GM18520 (cell line): ENCODE data around the gene CAPN5.

ENCODE experiments used
- ATAC-seq: cut with Tn5 transposase; IDR thresholded peaks from one replicate; pipeline ENCODE4 v1.9.1; 2021; ENCODE audit not compliant: unreplicated experiment

CAPN5 gene

GRCh38 chr11:77114089-77114463 is 47.3 kb downstream of the CAPN5 start:
- no peak for ATAC-seq

GRCh38 chr11:77115181-77115611 is 48.4 kb downstream of the CAPN5 start:
- ATAC-seq: no peak

- no peak for ATAC-seq
Measured at GRCh38 chr11:77115956-77116355, 49.2 kb downstream of the CAPN5 start.

GRCh38 chr11:77117492-77117891 is 50.7 kb downstream of the CAPN5 start:
- ATAC-seq: no peak

DNA sequence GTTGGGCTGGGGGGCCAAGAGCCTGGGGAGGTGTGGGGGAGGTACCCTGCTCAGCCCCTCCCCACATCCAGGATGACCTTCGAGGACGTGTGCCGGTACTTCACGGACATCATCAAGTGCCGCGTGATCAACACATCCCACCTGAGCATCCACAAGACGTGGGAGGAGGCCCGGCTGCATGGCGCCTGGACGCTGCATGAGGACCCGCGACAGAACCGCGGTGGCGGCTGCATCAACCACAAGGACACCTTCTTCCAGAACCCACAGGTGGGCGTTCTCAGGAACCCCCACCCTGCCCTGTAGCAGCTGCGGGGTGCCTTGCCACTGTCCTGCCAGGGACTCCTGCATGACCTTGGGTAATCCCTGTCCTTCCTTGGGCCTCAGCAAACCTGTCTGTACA is 51.3 kb downstream of the CAPN5 start:
- no peak for ATAC-seq

DNA sequence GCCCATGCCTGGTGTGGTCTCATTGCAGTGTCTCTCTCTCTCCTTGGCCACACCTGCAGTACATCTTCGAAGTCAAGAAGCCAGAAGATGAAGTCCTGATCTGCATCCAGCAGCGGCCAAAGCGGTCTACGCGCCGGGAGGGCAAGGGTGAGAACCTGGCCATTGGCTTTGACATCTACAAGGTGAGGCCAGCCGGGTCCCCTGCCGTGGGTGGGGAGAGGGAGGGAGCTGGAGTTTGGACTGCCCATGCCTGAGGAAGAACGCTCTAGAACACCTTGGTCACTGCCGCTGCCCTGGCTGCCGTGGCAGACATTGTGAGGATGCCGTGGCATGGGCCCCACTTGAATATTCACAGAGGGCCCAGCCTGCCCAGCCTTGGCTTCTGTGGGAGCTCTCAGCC is 52.2 kb downstream of the CAPN5 start:
- no peak for ATAC-seq

DNA sequence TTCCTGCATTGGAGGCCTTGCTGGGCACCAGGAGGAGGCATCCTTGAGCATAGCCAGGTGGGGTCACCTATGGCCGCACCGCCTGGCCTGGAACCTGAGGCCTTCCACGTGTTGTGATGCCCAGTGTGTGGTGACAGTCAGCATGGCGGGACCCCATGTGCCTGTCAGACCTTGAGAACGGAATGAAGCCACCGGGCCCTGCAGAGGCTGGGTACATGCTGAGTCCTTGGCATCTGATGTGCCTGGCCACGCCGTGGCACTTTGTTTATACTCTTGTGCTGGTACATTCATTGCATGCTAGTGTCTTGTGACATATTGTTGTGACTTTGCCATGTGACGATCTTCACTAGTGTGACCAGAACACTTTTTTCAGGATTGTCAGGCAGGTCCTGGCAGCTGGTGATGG is 52.8 kb downstream of the CAPN5 start:
- no peak for ATAC-seq

- no peak for ATAC-seq
Measured at GRCh38 chr11:77120571-77120970, 53.8 kb downstream of the CAPN5 start.

GRCh38 chr11:77121096-77121640 is 54.4 kb downstream of the CAPN5 start:
- ATAC-seq: no peak

DNA sequence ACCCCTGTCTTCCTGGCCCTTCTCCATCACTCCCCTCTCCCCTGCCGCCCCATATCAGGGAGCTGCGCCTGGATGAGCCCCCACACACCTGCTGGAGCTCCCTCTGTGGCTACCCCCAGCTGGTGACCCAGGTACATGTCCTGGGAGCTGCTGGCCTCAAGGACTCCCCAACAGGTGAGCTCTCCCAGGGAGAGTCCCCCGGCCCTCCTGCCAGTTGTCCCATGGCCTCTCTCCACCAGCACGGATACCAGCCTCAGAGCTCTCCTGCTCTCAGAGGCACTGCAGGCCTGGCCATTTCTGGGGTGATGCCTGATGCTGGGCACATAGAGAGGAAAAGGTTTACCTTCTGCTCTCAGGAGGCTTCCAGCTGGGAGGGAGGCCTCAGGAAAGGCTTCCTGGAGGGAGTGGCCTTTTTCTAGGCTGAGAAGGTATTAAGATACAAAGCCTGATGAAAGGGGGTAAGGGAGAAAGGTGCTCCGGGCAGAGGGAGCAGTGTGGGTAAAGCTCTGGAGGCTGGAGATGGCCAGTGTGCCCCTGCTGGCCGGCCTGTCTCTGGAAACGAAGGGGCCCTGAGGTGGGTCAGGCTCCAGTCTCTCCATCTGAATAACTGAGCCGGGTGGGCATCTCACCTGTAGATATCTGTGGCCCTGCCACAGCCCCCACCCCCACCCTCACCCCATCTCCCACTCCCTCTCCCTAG is 55.3 kb downstream of the CAPN5 start:
- ATAC-seq: no peak

DNA sequence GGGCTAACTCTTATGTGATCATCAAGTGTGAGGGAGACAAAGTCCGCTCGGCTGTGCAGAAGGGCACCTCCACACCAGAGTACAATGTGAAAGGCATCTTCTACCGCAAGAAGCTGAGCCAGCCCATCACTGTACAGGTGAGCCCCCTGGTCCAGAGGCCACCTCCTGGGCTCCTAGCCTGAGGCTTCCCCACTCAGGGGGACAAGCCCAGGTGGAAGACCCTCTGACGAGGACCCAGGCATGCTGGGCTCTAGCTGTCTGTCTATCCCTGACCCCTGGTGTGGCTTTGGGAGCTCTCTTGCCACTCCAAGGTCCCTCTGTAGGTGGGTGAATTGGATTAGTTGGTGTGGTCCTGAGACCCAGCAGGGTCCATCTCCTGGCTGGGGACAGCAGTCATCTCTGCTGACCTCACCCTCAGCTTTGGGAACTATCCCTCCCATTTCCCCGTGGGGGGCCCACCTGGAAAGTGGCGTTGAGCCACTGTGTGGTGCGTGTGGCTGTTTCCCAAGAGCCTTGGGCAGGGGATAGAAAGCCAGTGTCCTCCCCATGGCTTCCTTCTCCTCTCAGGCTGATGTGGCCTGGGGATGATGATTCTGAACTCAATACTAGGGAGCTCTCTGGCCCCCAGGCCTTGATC is 55.9 kb downstream of the CAPN5 start:
- no peak for ATAC-seq

DNA sequence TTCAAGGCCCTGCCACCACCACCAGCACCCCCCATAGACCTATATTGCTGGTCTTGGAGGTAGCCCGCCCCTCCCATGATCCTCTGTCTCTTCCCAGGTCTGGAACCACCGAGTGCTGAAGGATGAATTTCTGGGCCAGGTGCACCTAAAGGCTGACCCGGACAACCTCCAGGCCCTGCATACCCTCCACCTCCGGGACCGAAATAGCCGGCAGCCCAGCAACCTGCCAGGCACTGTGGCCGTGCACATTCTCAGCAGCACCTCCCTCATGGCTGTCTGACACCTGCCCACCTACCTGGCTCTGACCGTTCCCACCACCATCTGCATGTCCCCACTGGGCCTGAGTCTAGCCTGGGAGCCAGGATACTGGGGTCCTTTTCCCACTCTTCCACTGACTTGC is 56.8 kb downstream of the CAPN5 start:
- ATAC-seq: no peak

DNA sequence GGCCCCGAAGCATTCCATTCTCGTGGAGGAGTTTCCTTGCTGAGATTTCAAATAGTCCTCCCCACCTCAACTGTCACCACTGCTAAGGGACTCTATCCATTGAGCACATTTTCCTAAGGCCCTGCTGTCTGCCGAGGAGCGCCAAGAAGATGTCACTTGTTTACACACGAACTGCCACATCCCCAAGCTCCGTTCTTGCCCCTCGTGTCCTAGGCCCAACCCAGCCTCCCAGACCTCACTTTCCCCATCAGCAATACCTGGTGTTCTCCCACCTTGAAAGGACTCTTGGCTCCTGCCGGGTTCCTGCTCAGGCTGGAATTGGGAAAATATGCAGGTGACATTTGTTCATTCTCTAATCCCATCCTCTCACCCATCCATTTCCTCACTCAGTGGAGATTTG is 57.3 kb downstream of the CAPN5 start:
- no peak for ATAC-seq

- no peak for ATAC-seq
Measured at GRCh38 chr11:77124488-77124887, 57.7 kb downstream of the CAPN5 start.

GRCh38 chr11:77125191-77125590 is 58.4 kb downstream of the CAPN5 start:
- ATAC-seq: no peak

GRCh38 chr11:77125695-77126094 is 58.9 kb downstream of the CAPN5 start:
- no peak for ATAC-seq

DNA sequence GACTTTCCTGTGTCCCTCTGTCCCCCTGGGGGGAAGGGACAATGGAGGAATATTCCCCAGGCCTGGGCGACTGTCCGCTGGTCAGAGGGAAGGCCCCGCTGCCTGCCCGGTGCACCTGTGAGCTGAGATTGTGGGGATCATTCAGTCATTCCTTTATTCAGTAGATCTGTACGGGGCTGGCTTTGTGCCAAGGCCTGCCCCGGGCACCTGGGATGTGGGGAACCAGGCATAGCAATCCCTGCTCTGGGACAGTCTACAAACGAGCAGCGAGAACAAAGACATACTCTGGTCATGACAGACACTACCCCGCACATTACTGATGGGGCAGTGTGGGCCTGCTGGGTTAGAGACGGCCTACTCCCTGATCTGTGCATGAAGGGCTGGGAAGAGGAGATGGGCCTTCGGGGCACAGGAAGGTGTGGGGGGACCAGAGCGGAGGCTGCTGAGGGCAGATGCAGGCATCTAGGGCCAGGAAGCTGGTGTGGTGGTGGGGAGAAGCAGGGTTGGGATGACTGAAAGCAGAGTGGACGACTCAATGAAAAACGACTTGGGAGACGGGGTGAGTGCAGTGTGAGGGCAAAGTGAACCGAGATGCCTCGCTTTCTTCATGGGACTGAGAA is 59.5 kb downstream of the CAPN5 start:
- no peak for ATAC-seq

DNA sequence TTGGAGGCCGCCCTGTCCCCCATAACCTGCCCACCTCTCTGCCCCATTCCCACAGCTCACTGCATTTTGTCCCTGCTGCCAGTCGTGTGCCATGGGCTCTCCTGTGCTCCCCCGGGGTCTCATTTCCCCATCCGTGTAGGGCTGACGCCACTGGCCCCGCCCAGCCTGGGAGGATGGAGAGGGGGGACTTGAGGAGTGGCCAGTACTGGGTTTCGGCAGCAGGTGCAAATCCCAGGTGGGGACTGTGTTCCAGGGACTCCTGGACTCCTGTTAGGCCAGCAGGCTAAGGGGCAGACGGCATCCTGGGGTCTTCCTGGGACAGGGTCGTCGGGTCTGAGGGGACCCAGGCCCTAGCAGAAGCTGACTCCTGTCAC is 60.1 kb downstream of the CAPN5 start:
- no peak for ATAC-seq

GRCh38 chr11:77127235-77127911 is 60.6 kb downstream of the CAPN5 start:
- no peak for ATAC-seq

DNA sequence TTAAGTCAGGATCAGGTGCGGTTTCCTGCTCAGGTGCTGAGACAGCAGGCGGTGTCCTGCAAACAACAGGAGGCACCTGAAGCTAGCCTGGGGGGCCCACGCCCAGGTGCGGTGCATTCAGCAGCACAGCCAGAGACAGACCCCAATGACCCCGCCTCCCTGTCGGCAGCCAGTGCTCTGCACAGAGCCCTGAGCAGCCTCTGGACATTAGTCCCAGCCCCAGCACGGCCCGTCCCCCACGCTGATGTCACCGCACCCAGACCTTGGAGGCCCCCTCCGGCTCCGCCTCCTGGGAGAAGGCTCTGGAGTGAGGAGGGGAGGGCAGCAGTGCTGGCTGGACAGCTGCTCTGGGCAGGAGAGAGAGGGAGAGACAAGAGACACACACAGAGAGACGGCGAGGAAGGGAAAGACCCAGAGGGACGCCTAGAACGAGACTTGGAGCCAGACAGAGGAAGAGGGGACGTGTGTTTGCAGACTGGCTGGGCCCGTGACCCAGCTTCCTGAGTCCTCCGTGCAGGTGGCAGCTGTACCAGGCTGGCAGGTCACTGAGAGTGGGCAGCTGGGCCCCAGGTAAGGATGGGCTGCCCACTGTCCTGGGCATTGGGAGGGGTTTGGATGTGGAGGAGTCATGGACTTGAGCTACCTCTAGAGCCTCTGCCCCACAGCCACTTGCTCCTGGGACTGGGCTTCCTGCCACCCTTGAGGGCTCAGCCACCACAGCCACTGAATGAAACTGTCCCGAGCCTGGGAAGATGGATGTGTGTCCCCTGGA is 61.3 kb downstream of the CAPN5 start, which contains the start of gene MYO7A:
Gene MYO7A, plus strand, starts transcription at position 327 of the 772 bp plus-strand sequence. CDS start 2,389 bp downstream, outside the sequence.
- no peak for ATAC-seq
